Measurements from ENCODE around the gene CHRDL1.
A peak's percentile ranks its signal among the peaks of the same experiment; 100 is the strongest.
"Not testable (repeated sequence)": the region's sequence is repeated elsewhere in the genome, so short reads cannot be mapped to it uniquely, and the experiment has no call there.

Gene CHRDL1, protein sequence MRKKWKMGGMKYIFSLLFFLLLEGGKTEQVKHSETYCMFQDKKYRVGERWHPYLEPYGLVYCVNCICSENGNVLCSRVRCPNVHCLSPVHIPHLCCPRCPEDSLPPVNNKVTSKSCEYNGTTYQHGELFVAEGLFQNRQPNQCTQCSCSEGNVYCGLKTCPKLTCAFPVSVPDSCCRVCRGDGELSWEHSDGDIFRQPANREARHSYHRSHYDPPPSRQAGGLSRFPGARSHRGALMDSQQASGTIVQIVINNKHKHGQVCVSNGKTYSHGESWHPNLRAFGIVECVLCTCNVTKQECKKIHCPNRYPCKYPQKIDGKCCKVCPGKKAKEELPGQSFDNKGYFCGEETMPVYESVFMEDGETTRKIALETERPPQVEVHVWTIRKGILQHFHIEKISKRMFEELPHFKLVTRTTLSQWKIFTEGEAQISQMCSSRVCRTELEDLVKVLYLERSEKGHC

DNA sequence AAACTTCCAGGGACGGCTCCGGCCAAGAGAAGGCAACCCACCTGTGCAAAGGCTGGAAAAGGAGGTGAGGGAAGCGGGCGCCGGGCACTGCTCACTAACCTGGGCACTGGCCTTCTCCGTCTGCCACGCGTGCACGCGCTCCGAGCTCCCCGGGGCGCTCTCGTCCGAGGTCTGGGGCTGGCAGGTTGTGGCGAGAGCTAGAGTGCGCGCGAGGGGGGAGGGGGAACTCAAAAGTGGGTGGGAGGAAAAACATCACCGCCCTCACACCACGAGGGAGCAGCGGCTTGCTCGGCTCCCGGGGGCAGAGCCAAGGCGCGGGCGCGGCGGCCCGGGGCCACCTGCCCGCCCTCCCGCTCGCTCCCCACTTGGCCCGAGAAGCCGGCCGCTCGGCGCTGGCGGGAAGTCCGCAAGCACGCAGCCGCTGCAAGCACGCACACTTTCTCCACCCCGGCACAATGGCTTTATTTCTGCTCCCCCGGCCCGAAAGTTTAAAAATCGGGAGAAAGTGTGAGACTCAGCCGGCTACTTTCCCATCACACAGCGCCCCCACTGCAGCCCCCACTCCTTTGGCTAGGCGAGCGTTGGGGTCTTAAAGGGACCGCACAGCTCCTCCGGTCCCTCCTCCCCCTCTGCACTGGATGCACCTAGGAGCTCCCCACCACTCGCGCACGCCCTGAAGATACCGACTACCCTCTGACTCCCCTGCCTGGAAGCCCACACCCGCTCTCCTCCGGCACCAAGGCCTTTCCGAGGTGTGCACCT is at the start of gene CHRDL1:
CHRDL1 (minus strand) TSS at position 173 of the 762 bp plus-strand sequence. CDS start 3,636 bp downstream, outside the sequence.
- DNase-seq = peak; percentile 91

DNA sequence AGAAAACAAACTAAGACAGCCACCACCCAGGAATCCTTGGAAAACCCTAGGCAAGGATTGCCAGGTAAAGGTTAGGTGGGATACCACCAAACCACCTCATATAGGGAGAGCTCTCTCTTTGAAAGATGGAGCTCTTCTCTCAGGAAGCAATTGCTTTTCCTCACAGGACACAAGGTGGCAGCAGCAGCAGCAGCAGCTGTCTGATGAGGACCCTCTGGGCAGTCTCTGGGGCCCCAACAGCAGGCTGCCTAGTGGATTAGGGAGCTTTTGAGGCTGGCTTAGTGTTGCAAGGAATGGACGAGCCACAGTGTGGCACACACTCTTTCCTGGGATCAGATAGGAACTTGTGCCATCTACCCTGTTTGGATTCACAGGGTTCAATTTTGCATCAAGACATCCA is 41.4 kb upstream of the CHRDL1 start:
- DNase-seq = peak; percentile 57

GRCh38 chrX:110836451-110836850 is 40.8 kb upstream of the CHRDL1 start:
- DNase-seq = no peak

DNA sequence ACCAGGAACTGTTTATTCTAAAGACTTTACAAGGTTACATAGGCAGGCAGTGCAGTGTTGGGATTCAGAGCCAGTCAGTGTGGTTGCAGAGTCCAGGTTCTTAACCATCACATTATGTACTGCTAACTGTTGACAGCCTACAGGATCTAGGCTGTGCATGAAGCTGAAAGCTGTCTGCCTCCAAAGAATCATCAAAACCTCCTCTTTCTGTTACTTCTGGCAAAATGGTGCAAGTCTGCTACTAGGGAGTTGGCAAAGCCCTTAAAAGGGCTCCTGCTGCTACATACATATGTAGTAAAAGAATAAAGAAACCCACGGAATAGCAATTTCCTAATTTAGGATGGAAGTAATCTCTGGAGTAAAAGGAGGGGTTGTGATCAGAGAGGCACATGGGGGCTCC is 40.4 kb upstream of the CHRDL1 start:
- DNase-seq = no peak

GRCh38 chrX:110825972-110826371 is 30.4 kb upstream of the CHRDL1 start:
- DNase-seq = no peak

DNA sequence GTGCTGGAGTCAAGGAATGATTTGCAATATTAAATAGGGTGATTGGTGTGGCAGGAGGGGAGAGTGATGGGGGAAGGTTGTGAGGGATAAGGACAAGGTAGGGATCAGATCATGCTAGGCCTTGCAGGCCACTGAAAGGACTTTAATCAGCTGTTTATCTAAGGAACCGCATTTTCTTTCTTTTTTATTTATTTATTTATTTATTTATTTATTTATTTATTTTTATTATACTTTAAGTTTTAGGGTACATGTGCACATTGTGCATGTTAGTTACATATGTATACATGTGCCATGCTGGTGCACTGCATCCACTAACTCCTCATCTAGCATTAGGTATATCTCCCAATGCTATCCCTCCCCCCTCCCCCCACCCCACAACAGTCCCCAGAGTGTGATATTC is 20.9 kb upstream of the CHRDL1 start:
- not testable (repeated sequence) for DNase-seq

- DNase-seq = no peak
Measured at GRCh38 chrX:110806145-110806544, 10.5 kb upstream of the CHRDL1 start.

GRCh38 chrX:110805303-110805702 is 9.7 kb upstream of the CHRDL1 start:
- DNase-seq = no peak

DNA sequence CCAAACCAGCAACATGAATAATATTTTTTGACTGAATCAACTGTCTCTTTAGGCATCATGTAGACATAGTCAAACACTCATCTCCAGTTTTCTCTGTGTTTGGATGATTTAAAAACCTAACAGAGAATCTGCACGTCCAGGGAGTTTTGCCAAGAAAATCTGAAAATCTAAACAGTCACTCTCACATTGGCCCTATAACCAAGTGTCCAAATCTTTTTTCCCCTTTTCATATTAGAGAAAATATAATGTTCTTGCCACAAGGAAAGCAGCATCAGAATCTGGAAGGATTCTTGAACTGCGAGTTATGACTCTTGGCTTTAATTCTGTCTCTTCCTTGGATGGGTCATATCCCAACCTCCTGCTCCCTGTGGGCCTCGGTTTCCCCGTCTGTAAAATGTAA is 8.8 kb upstream of the CHRDL1 start:
- DNase-seq = no peak

DNA sequence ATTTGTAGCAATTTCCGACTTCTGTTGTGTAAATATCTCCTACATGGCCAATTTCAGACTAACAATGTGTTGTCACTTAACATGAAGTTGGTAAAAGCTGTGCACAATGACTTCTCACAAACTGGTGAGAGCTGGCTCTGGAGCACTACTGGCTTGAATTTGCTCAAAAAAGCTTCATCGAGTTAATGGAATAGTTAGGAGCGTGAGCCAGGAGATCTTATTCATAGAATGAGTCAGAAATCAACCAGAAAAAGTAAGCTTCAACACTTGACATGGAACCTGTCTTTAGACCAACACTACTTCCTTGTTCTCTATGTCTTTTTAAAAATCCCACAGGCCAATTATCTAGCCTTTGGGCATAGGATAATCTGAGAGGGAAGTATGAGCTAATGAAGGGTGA is 7.9 kb upstream of the CHRDL1 start:
- no peak for DNase-seq

DNA sequence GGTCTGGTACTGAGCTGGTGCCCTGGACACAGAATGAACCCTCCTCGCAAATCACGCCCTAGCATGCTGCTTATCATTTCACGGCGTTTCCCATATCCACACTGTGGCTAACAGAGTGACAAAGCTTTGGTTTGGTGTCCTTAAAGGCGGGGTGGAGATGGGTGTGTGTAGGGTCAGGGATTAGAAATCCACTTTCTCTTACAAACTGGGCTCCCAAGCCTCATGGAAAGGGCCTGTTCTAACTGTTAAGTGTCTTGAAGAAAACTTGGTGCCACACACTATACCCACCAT is 735 bp upstream of the CHRDL1 start:
- no peak for DNase-seq

DNA sequence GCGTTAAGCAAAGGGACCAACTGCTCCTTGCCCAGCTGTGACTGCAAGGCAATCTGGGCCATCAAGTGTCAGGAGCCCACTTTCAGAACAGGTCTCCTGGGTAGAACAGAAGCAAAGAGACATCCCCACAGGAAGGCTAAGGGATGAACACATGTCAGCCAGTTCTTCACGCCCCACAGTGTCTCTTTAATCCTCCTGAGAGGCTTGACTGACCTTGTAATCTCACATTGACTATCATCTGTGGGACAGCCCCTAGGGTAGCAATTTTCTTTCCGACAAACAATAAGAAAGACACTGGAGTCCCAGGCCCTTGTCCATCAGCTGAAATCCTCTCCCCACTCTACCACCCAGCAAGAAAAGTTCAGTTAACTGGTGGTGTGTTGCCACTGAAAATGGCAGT is 1.0 kb downstream of the CHRDL1 start:
- DNase-seq = peak; percentile 25

DNA sequence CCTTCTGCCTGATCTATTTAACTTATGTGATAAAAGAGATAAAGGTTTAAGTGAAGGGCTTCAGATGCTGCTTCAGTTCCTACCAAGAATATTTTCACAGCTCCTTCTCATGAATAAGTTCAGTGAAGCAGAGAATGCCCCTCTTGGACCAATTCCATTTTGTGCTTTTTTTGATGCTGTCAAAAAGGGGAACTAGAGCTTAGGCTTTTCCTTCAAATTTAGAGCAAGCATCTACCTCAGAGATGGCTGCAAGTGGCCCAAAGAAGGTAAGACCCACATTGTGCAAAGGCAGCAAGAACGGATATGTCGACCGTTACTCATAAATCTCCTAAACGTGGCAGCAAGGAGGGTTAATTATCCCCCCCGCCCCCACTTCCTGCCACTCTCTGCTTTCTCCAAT is 4.5 kb downstream of the CHRDL1 start:
- peak; percentile 88 for DNase-seq

DNA sequence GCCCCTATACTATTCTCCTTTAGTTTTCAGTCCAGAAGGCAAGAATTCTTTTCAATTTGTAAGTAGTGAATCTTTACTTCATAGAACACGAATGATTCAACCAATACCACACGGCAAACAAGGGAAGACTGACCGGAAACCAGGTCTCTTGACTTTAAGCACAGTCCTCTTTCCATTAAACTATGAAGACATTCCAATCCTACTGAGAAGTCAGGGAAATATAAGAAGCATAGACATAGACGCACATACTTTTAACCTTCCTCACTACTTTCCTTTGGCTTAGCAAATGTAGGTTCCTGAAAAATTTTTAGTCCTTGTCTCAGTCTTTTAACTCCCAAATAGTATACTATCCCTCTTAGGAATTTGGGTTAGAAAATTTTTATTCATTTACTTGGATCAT is 9.1 kb downstream of the CHRDL1 start:
- no peak for DNase-seq

GRCh38 chrX:110759785-110760184 is 35.8 kb downstream of the CHRDL1 start:
- no peak for DNase-seq

DNA sequence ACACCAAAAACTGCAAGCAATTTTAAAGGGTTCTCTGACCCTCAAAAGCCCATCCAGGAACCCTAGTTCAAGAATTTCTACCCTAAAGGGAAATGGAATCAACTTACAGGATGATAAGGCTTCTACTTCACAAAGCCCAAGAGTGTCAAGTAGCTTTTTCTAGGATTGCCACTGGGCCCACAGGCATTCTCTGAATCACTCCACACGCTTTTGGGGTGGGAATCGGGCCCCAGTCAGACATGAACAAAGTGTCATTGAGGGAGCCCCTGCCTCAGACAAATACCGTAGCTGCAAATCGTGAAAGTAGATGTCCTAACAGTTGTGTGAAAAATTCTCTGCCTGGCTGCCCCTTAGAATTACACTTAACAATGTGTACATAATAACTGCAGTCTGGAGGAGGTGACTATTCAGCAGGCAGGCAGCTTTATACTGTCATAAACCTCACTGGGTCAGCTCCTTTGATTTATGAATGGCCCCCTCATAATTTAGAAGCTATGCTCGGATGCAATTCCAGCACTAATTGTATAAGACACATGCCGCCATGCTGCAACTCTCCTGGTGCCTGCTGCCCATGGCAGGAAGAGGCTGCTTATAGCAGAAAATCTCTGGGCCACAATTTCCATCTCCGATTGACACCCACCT is 36.7 kb downstream of the CHRDL1 start:
- peak; percentile 49 for DNase-seq

GRCh38 chrX:110755611-110756010 is 40.0 kb downstream of the CHRDL1 start:
- DNase-seq = no peak

DNA sequence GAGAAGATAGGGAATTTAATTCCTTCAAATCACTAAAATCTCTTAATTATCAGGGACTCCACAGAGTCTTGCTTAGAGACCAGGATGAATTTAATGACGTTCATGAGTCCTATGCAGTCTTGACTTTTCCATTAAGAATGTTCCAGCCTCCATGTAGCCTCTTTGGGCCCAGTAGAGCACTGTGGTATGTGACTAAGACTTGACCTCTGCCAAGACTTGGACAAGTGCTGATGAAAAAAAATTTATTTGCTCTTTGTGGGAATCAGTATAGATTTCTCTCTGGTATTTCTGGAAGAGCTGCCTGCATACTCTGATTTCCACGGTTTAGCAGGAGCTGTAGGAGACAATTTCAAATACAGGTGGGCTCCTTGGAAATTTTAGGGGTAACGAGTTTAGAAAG is 40.6 kb downstream of the CHRDL1 start:
- DNase-seq = no peak

DNA sequence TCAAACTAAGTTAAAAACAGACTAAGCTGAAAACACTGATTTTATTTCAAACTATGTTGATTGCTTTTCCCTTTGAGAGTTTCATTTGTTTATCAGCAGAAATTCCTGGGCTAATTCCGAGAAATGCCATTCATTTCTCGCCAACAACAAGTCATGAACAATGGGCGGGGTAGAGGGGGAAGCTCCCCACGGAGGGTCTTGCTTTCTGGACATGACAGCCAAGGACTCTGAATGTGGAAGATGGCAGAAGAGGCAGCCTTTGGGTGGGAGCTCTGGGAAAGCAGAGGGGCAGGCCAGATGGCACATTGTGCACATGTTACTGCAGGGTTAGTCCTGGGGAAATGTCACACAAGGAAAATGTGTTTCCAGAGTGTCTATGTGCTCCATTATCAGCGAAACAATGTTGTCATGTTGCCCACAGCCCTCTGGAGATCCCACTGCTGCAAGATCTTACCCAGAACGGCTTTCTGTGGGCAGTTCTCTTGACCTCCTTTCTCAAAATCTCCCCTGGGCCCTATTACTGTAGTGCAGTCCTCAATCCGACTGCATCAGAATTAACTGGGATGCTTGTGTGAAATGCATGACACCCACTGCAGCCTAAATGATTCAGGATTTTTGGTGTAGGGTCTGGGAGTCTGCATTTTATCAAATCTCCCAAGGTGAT is 45.0 kb downstream of the CHRDL1 start:
- DNase-seq = no peak

DNA sequence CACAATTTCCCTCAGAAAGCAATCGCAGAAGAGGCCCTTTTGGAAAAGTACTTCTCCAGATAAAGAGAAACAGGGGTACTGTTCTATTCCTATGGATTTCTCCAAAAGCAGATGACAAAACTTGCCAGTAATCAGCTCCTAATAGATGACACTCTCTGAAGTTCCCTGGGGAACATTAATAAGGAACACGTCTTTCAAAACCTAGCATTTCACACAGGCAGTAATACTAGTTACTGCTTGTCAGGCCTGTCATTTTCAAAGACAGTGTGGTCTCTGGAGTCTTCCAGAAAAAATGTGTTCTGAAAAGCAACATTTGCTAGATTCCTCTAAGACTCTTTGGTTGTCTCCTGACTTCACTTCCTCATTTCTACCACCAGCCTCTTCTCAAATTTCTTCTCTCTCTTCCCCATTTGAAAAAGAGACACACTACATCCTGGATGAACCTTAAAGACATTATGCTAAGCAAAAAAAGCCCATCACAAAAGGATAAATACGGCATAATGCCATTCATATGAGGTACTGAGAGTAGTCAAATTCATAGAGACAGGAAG is 47.3 kb downstream of the CHRDL1 start:
- DNase-seq = no peak

GRCh38 chrX:110746014-110746413 is 49.6 kb downstream of the CHRDL1 start:
- peak; percentile 4 for DNase-seq

DNA sequence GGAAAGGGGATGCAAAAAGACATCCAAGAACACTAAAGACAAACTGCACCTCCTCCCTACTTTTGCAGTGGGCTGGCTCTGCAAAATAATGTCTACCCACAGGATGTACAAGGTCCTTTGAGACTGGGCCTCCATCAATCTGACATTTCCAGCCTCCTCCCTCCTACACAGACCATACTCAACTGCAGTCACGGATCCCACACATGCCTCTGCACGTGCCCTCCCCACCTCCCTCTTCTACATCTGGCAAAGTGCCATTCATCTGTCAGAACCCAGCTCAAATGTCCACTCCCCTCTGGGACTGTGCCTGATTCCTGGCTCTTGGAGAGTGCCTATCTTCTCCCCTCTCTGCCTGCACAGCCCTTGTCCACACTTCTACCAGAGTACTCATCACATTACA is 50.3 kb downstream of the CHRDL1 start:
- peak; percentile 54 for DNase-seq
